K562 (cell line): Measurements from ENCODE around the gene CCDC187. TPM values are rescaled to one million over a fixed set of nuclear protein-coding genes. Genes with fewer than 3 reads are reported as not detected.
A peak's percentile ranks its signal among the peaks of the same experiment; 100 is the strongest.

ENCODE experiments used
- ATF3 ChIP-seq, 2 experiments: fragments of 450-650 bp in 1 of 2; sonication (generic) in 1 of 2; formaldehyde crosslinking in 1 of 2; IDR thresholded peaks in 1 of 2; conservative IDR thresholded peaks in 1 of 2; 2 replicates each; pipeline versions ENCODE4 v1.6.1 to v1.8.1; 2016 to 2023; ENCODE audit warnings: mild to moderate bottlenecking in 2 of 2, moderate library complexity in 2 of 2, inconsistent platforms in 1 of 2, missing genetic modification reagents in 1 of 2
- BCOR ChIP-seq: fragments of 450-650 bp; IDR thresholded peaks from 2 replicates; pipeline ENCODE4 v1.6.1; 2016
- DPF2 ChIP-seq: fragments of 450-650 bp; IDR thresholded peaks from 2 replicates; pipeline ENCODE4 v1.6.1; 2016
- HDGF ChIP-seq: fragments of 450-650 bp; IDR thresholded peaks from 2 replicates; pipeline ENCODE4 v1.6.1; 2016
- REST ChIP-seq, 2 experiments: fragments of 450-650 bp; formaldehyde crosslinking in 1 of 2; IDR thresholded peaks; 2 replicates each; pipeline versions ENCODE4 v1.4.0 to v1.6.1; 2014 to 2020; ENCODE audit warnings: mild to moderate bottlenecking in 2 of 2, borderline replicate concordance in 1 of 2, low read depth in 1 of 2
- TOE1 ChIP-seq, 2 experiments: fragments of 450-650 bp in 1 of 2; sonication (generic) in 1 of 2; formaldehyde crosslinking in 1 of 2; IDR thresholded peaks; 2 replicates each; pipeline versions ENCODE4 v1.7.1 to v1.8.0; 2016 to 2022; ENCODE audit warnings: borderline replicate concordance in 2 of 2, mild to moderate bottlenecking in 2 of 2, antibody characterized with exemption in 1 of 2, inconsistent platforms in 1 of 2, low read depth in 1 of 2, missing genetic modification reagents in 1 of 2, moderate library complexity in 1 of 2
- TSC22D4 ChIP-seq: fragments of 450-650 bp; IDR thresholded peaks from 2 replicates; pipeline ENCODE4 v1.6.1; 2016; ENCODE audit warnings: missing genetic modification characterization, missing biosample characterization, control low read depth
- ZC3H4 ChIP-seq: sonication (generic); formaldehyde crosslinking; IDR thresholded peaks from 2 replicates; pipeline ENCODE4 v1.9.0; 2021; ENCODE audit warnings: missing genetic modification reagents, borderline replicate concordance
- polyA plus RNA-seq, 8 experiments: library from polyadenylated mRNA; depleted of rRNA in 4 of 8; stranded (reverse) in 5 of 8; unstranded in 3 of 8; fragments of >200 nt; fragmentation: Nextera tagmentation in 2 of 8; fragmentation: Illumina TruSeq in 1 of 8; extraction: Ambion mirVana in 2 of 8; extraction: Trizol in 1 of 8; gene quantifications; 2 replicates each; pipeline versions ENCODE4 v1.2.1 to v1.2.3, GENCODE V29; 2011 to 2014; ENCODE audit warnings: inconsistent platforms in 1 of 8, missing spikeins in 1 of 8
- total RNA-seq, 7 experiments: library from RNA; depleted of rRNA in 6 of 7; stranded (reverse); fragments of >200 nt in 6 of 7; fragmentation: Illumina TruSeq in 2 of 7; extraction: Trizol in 2 of 7; gene quantifications; 2 replicates each; pipeline versions ENCODE4 v1.2.1 to v1.2.3, GENCODE V29; 2011 to 2021; ENCODE audit warnings: low replicate concordance in 1 of 7
- TF ChIP-seq, protein P1 (sequence below): fragments of 450-650 bp; IDR thresholded peaks from 2 replicates; pipeline ENCODE4 v1.6.1; 2016; ENCODE audit warnings: borderline replicate concordance
- TF ChIP-seq, protein P2 (sequence below), 3 experiments: fragments of 200-800 bp in 1 of 3; sonication (Bioruptor generic) in 1 of 3; sonication (generic) in 1 of 3; formaldehyde crosslinking in 1 of 3; IDR thresholded peaks; 2 replicates each; pipeline versions ENCODE4 v1.6.1 to v1.8.0; 2016 to 2022; ENCODE audit warnings: mild to moderate bottlenecking in 2 of 3, missing compliant biosample characterization in 2 of 3, missing genetic modification characterization in 2 of 3, missing genetic modification reagents in 1 of 3
- TF ChIP-seq, protein P3 (sequence below): sonication (generic); formaldehyde crosslinking; IDR thresholded peaks from 2 replicates; pipeline ENCODE4 v1.8.0; 2023; ENCODE audit warnings: mild to moderate bottlenecking, missing genetic modification reagents

The CCDC187 gene
- total and polyA plus RNA-seq, 9 of the 15 experiments (the other 6 are each of a cell fraction or from before 2014, with no cell fraction given), result not detected

DNA sequence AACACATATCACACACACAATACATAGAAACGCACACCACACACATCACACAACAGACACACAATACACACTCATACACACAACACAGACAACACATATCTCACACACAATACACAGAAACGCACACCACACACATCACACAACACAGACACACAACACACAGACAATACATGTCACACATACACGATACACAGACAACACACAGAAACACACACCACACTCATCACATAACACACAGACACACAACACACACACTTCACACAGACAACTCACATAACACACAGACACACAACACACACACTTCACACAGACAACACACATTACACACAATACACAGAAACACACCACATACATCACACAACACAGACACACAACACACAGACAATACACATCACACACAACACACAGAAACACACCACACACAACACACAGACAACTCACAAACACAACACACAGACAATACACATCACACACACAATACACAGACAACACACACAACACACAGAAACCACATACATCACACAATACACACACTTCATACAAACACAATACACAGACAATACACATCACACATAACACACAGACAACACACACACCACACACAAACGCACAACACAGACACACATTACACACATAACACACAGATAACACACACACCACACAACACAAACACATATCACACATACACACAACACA lies 4.3 kb upstream of the CCDC187 start (continued):
- TF ChIP-seq, protein P1, sequence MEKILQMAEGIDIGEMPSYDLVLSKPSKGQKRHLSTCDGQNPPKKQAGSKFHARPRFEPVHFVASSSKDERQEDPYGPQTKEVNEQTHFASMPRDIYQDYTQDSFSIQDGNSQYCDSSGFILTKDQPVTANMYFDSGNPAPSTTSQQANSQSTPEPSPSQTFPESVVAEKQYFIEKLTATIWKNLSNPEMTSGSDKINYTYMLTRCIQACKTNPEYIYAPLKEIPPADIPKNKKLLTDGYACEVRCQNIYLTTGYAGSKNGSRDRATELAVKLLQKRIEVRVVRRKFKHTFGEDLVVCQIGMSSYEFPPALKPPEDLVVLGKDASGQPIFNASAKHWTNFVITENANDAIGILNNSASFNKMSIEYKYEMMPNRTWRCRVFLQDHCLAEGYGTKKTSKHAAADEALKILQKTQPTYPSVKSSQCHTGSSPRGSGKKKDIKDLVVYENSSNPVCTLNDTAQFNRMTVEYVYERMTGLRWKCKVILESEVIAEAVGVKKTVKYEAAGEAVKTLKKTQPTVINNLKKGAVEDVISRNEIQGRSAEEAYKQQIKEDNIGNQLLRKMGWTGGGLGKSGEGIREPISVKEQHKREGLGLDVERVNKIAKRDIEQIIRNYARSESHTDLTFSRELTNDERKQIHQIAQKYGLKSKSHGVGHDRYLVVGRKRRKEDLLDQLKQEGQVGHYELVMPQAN, result peak; percentile 64
- TF ChIP-seq BCOR, result peak; percentile 28
- TF ChIP-seq, protein P2, sequence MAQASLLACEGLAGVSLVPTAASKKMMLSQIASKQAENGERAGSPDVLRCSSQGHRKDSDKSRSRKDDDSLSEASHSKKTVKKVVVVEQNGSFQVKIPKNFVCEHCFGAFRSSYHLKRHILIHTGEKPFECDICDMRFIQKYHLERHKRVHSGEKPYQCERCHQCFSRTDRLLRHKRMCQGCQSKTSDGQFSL (CRISPR knock-in tag; IDR thresholded peaks at IDR 0.05), result 0 out of 2 replicates have a peak, but pooled peaks have one; percentile 54
- TF ChIP-seq, protein P2 (tag; IDR thresholded peaks at IDR 0.05), result no peak
- peak; percentile 51; the same call in 1 of the 2 replicates for TF ChIP-seq DPF2
- TF ChIP-seq, protein P3, sequence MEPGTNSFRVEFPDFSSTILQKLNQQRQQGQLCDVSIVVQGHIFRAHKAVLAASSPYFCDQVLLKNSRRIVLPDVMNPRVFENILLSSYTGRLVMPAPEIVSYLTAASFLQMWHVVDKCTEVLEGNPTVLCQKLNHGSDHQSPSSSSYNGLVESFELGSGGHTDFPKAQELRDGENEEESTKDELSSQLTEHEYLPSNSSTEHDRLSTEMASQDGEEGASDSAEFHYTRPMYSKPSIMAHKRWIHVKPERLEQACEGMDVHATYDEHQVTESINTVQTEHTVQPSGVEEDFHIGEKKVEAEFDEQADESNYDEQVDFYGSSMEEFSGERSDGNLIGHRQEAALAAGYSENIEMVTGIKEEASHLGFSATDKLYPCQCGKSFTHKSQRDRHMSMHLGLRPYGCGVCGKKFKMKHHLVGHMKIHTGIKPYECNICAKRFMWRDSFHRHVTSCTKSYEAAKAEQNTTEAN (CRISPR knock-in tag), result no peak
- no peak for TF ChIP-seq ATF3 (IDR thresholded peaks at IDR 0.05)
- no peak for TF ChIP-seq ATF3 (CRISPR knock-in tag; conservative IDR thresholded peaks at IDR 0.05)
- TF ChIP-seq TSC22D4 (tag), result peak; percentile 95
- no peak for TF ChIP-seq REST (IDR thresholded peaks at IDR 0.05; ENCODE audit: borderline replicate concordance)
- TF ChIP-seq REST (CRISPR knock-in tag; IDR thresholded peaks at IDR 0.05; ENCODE audit: low read depth), result no peak
- TF ChIP-seq TOE1 (IDR thresholded peaks at IDR 0.05; ENCODE audit: borderline replicate concordance), result peak; percentile 38; the same call in 1 of the 2 replicates
- TF ChIP-seq TOE1 (CRISPR knock-in tag; IDR thresholded peaks at IDR 0.05; ENCODE audit: borderline replicate concordance, low read depth), result no peak
- 0 out of 2 replicates have a peak, but pooled peaks have one; percentile 31 for TF ChIP-seq HDGF
- peak; percentile 29; the same call in 1 of the 2 replicates for TF ChIP-seq ZC3H4 (CRISPR knock-in tag)
